Activated naive CD4-positive, alpha-beta T cell treated with anti-CD3 and anti-CD28 coated beads, Interleukin-2, amount 50 U/mL, for 16 hours (primary cell): ENCODE measurements around the gene ATPAF1.

Experiments
- DNase-seq: peaks from one replicate; pipeline ENCODE4 v3.0.0-alpha.2; 2020

ATPAF1 gene

DNA sequence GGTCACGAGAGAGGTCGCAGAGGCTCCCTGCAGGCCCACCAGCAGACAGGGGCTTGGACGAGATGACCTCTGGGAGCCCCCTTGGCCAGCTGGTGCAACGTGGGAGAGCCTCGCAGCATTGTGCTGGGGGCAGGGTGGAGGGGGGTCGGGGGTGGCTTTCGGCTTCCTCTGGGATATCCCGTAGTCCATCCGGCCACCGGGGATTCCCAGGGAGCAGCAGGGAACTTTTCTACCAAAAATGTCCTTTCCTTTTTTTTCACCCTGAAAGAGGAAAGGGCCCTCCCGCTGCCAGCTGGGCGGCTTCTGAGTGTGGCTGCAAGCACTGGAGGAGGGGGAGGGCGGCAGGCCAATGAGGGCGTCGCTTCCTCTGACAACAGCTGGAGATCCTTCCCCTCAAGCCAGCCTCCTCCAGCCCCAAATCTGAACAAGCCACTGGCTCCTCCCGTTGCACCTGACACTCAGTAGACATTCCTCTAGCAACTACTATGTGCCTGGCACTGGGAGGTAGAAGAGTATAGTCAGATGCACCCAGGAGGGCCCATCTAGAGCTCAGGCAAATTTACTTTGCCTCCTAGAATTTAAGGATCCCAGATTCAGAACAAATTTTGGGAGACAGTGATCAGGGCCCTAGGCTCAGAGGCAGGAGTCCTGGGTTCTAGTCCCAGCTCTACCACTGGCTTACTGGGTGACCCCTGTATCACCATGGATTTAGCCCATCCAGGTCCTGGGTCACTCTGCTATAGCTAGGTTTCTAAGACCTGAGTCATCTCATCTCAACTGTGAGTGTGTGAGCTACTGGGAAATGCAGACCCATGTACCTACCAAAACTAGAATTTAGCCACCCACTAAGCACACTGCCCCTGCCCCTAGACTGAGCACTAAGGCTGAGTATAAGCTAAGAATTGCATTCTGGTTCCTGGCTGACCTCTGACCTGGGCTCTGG is 54.2 kb downstream of the ATPAF1 start:
- peak; percentile 28 for DNase-seq

DNA sequence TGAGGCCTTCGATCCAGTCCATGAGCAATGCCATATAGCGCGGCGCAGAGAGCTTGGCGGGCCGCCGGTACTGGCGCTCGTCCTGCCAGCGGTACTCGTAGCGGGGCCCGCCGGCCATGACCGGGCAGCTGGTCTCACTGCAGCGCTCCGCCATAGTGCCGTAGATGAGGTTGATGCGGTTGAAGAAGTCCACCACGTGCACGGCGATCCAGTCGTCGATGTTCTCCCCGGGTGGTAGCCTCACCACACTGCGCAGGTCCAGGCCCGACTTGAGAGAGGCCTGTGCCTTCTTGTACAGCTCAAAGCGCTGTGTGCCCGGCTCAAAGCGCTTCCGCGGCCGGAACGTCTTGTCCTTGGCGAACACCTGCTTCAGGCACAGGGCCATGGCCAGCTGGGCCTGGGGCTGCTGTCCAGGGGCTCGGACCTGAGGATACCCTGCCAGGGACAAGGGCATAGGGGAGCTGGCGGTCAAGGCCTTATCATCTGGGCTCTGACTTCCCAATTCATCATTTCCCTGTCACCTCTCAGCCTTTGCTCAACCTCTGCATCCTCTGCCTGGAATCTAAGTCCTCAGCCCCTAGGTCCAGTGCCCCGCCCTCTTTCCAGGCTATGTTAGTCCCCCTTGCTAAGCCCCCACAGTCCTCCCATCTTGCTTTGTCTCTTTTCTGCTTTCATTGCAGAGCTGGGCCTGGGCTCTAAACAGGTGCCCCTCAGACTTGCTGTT is 55.1 kb downstream of the ATPAF1 start:
- DNase-seq = no peak

DNA sequence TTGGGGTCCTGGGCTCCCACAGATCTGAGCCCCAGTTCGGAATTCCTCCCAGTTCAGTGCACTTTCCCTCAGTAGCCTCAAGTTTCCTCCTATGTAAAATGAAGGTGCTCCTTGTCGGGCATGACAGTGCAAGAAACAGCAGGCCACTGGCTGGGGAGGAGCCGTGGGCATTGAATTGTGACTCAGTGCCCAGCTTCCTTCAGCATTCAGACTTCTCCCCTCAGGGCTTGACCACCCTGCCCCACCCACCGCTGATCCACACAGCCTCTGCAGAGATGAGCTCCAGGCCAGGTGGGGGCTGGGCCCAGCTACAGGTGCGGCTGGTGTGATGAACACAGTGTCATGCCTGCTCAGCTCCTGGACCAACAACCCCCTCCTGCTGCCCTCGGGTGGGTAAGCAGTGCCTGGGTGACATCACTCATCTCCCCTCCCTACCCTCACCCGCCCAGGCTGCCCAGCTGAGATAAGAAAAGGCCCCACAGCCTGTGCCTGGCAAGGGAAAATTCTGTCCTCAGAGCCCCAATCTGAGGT is 56.4 kb downstream of the ATPAF1 start:
- no peak for DNase-seq

DNA sequence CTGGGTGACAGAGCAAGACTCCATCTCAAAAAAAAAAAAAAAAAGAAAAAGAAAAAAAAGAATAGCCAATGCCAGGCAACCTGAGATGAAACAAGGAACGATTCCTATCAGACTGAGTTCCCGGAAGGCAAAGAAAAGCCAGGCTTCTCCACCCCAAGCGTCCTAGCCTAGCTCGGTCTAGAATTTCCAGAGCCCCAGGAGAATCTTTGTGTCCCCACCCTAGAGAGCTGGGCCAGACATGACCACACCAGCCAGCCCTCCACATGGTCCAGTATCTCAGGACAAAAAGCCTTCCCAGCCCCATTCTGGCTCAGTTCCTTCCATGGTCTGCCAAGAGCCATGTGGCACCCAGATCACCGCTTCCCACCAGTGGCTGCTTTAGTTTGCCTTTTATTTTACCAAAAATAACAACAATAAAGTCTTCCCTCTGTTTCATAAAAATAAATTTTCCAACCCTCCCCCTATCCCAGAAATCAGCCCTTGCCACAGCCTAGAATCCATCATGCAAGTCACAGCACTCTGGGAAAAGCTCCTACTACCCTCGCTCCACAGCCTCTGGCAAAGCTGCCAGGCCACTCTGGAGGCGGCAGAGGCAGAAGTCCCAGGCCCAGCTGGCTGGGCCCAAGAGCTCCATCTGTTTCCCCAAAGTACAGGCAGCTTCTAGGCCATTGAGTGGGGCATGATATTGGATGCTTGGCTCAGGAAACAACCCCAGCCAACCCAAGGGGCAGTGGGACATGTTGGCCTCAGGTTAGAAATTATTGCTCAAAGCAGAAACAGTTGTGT is 60.6 kb downstream of the ATPAF1 start:
- no peak for DNase-seq

DNA sequence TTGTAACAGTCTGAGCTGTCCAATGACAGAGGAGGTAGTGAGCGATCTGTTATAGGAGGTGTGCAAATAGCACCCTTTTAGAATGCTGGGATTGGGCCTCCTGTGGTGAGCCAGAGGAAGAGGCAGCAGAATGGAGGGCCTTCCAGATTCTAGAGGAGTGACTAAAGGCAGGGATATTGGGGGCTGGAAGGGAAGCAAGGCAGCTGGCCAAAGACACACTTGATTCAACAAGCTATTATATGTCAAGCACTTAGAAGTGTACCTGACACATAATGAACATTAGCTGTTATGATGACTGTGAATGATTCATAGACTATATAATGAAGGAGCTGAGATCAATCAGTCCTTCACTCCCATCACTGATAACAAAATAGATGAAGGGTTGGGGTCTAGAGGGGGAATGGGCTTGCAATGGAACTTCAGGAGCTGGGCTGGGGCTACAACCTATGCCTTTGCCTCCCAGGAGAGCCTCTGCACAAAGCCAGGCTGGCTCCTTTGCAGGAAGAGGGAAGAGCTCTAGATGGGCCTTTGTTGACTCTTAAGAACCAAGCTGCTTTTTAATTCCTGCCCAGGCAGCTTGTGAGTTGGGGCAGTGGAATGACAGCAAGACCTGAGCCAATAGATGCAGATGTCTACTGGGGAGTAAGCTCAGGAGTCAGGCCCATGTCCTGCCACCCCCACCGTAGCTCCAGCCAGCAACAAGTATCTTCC is 61.8 kb downstream of the ATPAF1 start:
- no peak for DNase-seq

DNA sequence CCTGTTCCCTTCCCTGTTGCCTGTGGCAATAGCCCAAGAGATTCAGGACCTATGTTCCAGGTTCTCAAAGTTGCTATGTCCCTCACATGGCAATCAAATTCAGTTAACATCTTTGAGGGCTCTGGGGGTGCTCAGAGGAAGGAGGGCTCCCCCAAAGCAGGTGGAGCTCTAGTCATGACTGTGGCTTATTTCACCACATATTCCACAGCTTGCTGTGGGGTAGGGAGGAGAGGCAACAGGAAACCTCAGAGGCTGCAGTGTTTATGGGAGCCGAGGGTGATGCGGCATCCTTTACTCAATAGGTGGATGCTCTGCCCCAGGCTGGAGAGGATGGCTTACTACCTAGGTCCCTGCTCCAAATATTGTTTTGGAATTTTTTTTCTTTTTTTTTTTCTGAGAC is 62.9 kb downstream of the ATPAF1 start:
- no peak for DNase-seq

DNA sequence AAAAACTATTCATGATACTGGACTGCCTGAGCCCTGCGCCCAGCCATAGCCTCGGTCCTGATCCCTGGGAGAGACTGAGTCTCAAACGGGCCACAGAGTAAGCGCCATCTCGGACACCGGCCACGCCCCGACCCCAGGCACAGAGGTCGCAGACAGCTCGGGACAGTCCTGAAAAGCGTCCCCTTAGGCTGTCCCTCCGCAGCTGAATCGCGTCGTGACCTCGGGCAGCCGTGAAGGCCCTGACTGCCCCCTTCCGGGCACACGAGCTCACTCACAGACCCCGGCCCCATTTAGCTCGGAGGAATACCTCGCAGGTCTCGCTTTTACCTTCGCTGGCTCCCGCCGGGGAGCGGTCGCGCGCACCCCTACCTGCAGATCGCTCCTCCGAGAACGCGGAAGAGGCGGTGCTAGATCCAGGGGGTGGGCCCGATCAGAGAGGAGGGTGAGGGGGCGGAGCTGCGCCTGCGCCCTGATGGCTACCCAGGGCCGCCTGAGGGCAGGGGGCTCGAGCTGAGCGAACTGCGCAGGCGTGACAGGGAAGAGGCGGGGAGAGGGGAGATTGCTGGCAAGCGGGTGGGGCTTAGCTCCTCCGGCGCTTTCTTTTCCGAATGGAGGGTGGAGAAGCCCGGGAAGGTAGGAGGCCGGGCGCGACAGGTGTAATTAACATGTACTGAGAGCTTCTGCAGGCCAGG is 64.2 kb downstream of the ATPAF1 start, which contains the start of gene MKNK1:
TSS of gene MKNK1 (minus strand) at position 411 of the 692 bp plus-strand sequence. CDS start 20,941 bp downstream, outside the sequence.
- peak; percentile 99 for DNase-seq

DNA sequence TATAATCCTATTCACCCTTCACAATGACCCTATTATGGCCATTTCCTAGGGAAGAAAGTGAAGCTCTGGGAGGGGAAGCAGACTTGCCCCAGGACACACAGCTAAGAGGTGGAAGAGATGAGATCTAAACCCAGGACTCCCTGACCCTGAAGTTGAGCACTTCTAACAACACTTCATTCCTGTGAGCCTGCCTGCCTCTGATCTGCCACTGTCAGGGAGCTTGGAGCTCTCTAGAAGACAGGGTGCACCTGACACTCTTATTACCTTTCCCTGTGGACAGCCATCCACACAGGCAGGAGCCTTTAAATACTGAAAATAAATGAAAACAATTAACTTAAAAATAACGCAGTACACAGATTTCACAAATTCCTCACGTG is 64.7 kb downstream of the ATPAF1 start:
- DNase-seq = no peak

DNA sequence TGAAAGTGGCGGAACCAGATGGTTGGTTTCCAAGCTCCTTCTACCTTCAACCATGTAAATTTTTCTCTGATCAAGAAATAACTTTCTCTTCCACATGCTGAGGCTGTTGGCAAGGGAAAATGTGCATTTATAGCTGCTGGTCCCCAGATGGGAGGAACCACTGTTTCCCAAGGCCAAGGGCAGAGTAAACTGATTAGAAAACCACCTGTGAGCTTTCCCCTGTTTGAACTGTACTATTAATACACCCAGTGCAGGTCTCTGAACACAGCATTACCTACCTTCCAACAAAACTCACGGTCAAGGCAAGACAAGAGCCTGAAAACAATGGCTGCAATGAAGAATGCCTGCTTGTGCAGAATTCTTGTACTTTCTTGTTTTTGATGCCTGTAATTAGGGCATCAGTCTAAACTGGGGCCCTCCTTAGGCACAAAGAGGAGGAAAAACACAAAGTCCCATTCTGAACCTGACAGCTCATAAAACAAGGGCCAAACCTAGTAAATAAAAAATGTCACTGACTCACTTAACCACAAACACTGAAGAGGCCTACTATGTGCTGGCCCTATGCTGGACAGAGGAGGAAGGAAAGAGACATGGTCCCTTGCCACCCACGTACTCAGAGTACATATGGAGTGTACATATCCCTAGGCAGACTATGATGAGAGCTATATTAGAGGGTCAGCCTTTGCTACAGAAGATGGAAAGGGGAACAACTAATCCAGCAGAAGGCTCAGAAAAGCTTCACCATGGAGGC is 66.7 kb downstream of the ATPAF1 start:
- DNase-seq = no peak

DNA sequence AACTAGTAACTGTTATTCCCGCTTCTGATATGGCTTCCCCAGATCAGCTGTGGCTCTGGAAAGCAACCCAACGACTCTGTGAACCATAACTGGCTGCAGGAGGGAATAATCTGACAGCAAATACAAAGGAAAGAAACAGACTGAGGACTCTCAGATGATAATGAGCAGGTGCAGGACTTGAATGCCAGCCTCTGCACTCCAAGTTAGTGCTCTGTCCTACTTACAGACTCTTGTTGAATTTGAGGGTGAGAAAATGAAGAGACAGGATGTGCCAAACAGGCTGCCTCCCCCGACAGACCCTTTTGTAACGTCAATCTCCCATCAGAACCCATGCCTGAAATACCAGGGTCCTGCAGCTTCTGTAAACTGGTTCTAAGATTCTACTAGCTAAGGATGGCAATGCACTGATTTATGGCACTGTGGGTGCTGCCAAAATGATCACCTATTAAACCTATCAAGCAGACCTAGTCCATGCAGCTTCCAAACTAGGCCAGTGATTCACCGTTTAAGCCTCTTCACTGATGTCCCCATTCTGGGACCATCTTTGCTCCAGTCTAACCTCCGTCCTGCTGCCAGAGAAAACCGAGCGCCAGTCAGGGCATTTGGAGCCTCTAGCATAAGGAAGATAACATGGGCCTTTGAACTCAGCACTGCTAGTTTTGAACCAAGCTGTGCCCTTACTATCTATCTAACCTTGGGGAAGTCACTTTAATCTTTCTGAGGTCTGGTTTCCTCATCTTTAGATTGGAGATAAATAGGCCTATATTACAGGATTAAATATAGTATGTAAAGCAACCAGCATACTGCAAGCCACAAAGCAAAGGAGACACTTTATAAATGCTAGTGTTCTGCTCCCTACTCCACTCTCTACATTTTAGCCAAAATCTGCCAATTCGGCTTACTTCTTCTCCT is 68.8 kb downstream of the ATPAF1 start:
- DNase-seq = no peak

DNA sequence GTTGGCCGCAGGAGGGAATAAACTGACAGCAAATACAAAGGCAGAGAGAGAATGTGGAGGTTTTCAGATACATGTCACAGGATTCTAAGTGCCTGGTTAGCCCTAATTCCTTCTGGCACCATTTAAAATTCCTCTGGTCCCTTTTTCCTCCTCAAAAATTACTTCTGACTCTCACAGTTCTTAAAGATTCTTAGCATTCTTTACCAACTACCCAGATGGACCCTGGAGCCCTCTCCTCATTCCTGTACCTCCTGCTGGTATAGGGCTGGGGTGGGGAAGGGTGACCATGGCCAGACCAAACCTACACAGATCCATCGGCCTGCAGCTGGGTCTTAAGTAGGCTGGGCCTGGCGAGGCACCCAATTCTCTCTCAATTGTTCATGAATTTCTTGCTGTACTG is 71.3 kb downstream of the ATPAF1 start:
- DNase-seq = no peak

DNA sequence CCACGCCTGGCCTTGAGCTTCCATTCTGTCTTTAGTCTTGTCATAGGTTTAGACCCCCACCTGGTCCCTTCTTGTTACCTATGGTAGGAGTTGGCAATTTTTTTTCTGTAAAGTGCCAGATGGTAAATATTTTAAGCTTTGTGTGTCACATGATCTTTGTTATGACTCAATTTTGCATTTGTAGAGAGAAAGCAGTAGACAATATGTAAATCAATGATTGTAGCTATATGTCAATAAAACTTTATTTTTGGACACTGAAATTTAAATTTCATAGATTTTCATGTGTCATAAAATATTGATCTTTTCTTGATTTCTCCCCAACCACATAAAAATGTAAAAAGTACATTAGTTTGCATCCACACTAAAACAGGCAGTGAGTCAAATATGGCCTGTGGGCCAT is 72.1 kb downstream of the ATPAF1 start:
- DNase-seq = no peak

DNA sequence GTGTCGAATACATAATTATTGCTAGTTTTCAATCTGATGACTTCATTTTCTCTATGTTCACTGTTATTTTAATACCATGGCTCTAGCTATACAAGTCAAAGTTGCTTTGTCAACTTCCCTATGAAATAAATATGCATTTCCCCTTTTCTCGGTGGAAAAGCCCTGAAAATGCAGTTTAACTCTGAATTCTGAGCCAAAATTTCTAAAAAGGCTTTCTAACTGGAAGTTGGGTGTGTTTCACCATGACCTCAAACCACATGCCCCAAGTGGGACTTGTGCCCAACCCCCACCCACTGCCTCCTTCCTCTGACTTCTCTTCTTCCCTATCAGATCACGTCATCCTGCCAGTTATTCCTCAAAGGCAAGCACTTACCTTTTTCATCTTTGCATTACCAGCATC is 73.0 kb downstream of the ATPAF1 start:
- DNase-seq = no peak

DNA sequence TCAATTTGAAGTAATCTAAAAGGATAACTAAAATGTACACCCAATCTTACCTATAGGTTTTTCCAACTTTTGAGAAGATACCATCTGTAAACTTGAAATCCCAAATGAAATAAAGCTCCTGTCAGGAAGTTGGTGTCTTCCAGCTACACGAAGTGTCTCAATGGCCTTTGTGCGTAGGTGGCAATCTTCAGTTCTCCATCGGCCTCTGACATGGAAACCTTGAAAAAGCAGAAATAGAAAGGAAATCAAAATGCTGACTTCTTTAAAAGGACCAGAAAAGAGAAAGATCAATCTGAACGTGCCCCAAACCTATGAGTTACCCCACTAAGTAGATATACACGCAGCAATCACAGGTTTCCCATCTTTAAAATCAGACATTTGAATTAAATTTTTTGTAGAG is 74.1 kb downstream of the ATPAF1 start:
- DNase-seq = no peak

DNA sequence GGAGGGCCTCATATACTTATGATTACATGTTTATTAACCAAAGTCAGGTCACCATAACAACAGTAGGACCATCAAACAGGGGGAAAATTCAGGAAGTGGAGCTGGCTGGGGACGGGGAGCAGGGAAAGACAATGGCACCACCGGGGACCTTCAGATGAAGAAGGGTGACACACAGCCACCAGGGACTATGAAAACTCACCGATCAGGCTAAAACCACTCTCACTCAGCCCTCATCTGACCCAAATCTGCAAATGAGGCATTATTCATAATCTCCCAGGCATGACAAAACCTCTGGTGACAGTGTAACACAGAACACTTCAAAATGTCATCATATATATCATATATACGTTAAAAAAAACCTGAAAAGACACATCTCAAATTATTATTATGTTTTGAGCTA is 75.3 kb downstream of the ATPAF1 start:
- DNase-seq = no peak

DNA sequence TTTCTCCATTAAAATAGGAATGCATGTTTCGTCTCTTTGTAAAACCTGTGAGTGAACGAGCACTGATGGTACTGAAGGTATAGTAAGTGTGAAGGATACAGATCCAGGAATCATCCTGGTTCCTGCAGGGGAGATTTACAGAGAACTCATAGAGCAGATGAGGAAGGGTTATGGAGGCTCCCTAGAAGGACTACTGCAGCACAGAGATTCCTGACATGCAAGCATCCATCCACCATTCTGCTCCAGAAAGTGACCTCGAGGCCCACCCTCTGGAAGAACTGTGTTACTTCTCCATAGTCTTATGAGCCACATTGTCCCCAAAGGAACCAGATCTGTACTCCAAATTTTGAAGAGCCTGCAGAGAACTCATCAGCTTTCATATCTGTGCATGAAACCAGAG is 78.6 kb downstream of the ATPAF1 start:
- no peak for DNase-seq

DNA sequence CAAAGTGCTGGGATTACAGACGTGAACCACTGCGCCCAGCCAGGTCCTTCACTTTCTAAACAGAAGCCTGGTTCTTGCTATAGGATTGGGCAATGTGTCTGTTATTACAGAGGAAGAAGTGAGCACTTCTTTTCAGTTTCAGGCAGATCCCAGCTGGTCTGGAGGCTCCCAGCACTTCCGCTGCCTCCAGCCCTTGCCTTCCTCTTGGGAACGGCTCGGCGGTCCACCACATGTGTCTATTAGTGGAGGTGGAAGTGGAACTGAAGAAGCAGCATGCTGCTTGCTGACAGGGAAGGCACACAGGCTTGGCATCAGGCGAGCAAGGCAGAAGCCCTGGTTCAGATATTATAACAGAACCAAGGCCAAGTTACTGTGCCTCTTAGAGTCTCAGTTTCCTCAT is 81.1 kb downstream of the ATPAF1 start:
- no peak for DNase-seq

DNA sequence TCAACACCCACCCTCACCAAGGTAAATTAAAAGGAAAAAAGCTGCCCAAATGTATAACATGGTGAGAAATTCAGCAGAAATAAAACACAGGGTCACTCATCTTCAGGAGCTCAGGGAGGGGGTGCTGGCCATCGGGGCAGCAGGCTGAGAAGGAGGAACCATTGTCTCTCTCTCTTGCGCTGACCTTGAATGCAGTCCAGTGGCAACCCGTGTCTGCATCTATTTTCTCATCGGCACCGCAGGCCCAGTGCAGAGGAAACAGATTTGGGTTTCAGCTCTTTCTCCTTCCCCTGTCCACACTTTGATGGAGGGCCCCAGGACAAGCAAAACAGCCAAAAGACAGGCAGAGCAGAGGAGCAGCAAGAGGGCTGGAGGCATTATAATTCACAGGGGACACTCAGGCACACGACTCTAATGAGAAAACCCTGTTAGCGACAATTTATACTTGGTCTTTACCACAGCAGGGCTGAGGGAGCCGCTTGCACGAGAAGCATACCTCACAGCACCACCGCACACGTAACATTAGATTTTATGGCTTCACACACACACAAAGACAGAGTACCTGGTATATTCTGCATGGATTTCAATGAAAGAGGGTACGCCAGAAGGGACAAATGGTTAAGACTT is 82.7 kb downstream of the ATPAF1 start:
- DNase-seq = no peak

DNA sequence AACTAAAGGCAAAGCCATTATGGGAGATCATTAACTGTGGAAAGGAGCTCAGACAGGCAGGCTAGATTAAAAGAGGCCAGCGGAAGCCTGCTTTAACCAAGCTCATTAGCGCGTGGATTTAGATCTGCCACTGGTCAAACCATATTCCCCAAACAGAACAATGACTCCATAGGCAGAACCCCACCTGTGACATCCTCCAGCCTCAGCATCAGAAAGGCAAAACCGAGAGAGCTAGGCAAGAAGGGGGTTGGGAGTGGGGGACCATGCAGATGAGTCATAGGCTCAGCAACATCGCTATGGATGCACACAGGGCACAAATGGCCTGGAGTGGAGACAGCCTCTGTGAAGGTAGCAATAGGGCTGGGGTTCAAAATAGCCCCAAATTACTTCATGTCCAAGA is 84.7 kb downstream of the ATPAF1 start:
- DNase-seq = no peak
